A549 (cell line): ENCODE measurements around the gene CFI.

Experiments used
- CHD2 ChIP-seq: fragments of 150-350 bp; IDR thresholded peaks from 2 replicates; pipeline ENCODE4 v1.6.1; 2014; ENCODE audit warnings: low read length; ENCODE audit not compliant: partially characterized antibody
- ZC3H11A ChIP-seq: fragments of 450-650 bp; IDR thresholded peaks from 2 replicates; pipeline ENCODE4 v1.6.1; 2014; ENCODE audit warnings: antibody characterized with exemption, mild to moderate bottlenecking
- TF ChIP-seq, protein P1 (sequence below): fragments of >200 bp; sonication (Bioruptor Twin); formaldehyde crosslinking; IDR thresholded peaks from 3 replicates; pipeline ENCODE4 v1.5.1; 2016
- TF ChIP-seq, protein P2 (sequence below): IDR thresholded peaks from 2 replicates; pipeline ENCODE4 v1.6.1; 2012

DNA sequence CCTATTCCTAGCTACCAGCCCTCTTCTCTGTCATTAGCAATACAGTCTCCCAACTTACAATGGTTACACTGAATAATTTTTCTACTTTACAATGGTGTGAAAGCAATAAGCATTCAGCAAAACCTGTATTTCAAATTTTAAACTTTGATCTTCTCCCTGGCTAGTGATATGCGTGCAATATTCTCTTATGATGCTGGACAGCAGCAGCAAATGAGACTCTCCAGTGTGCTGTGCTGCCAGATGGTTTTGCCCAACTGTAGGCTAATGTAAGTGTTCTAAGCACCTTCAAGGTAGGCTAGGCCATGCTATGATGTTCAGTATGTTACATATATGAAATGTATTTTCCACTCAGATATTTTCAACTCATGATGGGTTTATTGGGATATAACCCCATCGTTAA lies 7.9 kb upstream of the CFI start:
- no peak for TF ChIP-seq ZC3H11A
- TF ChIP-seq, protein P1, sequence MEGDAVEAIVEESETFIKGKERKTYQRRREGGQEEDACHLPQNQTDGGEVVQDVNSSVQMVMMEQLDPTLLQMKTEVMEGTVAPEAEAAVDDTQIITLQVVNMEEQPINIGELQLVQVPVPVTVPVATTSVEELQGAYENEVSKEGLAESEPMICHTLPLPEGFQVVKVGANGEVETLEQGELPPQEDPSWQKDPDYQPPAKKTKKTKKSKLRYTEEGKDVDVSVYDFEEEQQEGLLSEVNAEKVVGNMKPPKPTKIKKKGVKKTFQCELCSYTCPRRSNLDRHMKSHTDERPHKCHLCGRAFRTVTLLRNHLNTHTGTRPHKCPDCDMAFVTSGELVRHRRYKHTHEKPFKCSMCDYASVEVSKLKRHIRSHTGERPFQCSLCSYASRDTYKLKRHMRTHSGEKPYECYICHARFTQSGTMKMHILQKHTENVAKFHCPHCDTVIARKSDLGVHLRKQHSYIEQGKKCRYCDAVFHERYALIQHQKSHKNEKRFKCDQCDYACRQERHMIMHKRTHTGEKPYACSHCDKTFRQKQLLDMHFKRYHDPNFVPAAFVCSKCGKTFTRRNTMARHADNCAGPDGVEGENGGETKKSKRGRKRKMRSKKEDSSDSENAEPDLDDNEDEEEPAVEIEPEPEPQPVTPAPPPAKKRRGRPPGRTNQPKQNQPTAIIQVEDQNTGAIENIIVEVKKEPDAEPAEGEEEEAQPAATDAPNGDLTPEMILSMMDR, result no peak
- TF ChIP-seq, protein P2, sequence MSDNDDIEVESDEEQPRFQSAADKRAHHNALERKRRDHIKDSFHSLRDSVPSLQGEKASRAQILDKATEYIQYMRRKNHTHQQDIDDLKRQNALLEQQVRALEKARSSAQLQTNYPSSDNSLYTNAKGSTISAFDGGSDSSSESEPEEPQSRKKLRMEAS, result no peak
- TF ChIP-seq CHD2, result no peak
